ENCODE results near the gene KCNK6. TPM values are rescaled to one million over a fixed set of nuclear protein-coding genes. Genes with fewer than 3 reads are reported as not detected.

Gene KCNK6
- total and polyA plus RNA-seq, 7 donors: 0.21 to 0.69 (median 0.54) TPM

- H3K4me1 ChIP-seq: no peaks in the 10 kb centered on the region
- no peak for TF ChIP-seq CTCF (IDR thresholded peaks at IDR 0.05)
- H3K4me3 ChIP-seq: no peak overlapping the region
- DNase-seq: no peak
- ATAC-seq: no peak
- intact Hi-C loops (cut with DNase I): loop anchor here in 1 of 2 donors (5.0 kb wide), 3 partner anchors 87 to 427 kb away; no protein-coding TSS in a partner anchor
- H3K27ac ChIP-seq: no peak overlapping the region
- no peaks in the 10 kb centered on the region for H3K27me3 ChIP-seq (ENCODE audit: insufficient read depth in 3 of 3, low read length in 2 of 3)
- H3K36me3 ChIP-seq (ENCODE audit: insufficient read depth in 1 of 2, low read depth in 1 of 2): no peaks in the 10 kb centered on the region
- no peaks in the 10 kb centered on the region for H3K9me3 ChIP-seq
- WGBS, 3 donors: 85 to 91% (median 88%) methylated on average over 7 of the region's 7 CpGs
These were observed 10.0 kb downstream of the KCNK6 start for GRCh38 chr19:38329651-38330050.

GRCh38 chr19:38331728-38332127, 12.1 kb downstream of the KCNK6 start:
- H3K27me3 ChIP-seq (ENCODE audit: insufficient read depth in 3 of 3, low read length in 2 of 3): no peaks in the 10 kb centered on the region
- intact Hi-C loops (cut with DNase I): loop anchor here in 1 of 2 donors (5.0 kb wide), 3 partner anchors 89 to 429 kb away; no protein-coding TSS in a partner anchor
- DNase-seq (no peak), ATAC-seq (no peak)
- 83 to 100% (median 86%) methylated on average over 1 of the region's 1 CpG for WGBS, 3 donors
- no peak for TF ChIP-seq CTCF (IDR thresholded peaks at IDR 0.05)
- no peaks in the 10 kb centered on the region for H3K36me3 ChIP-seq (ENCODE audit: insufficient read depth in 1 of 2, low read depth in 1 of 2)
- no peak overlapping the region for H3K27ac ChIP-seq
- peaks cover 3% of the 10 kb centered on the region for H3K4me1 ChIP-seq
- no peak overlapping the region for H3K4me3 ChIP-seq
- H3K9me3 ChIP-seq: no peaks in the 10 kb centered on the region

- Histone ChIP-seq H3K27ac (no peak overlapping the region), H3K9me3 (no peaks in the 10 kb centered on the region), H3K4me3 (no peak overlapping the region), H3K4me1 (peaks cover 8% of the 10 kb centered on the region), H3K27me3 (ENCODE audit: insufficient read depth in 3 of 3, low read length in 2 of 3) (no peaks in the 10 kb centered on the region), H3K36me3 (ENCODE audit: insufficient read depth in 1 of 2, low read depth in 1 of 2) (peaks cover 0 to 4% of the 10 kb centered on the region in 2 donors)
- intact Hi-C loops (cut with DNase I): loop anchor here in 1 of 2 donors (5.0 kb wide), 3 partner anchors 91 to 431 kb away; no protein-coding TSS in a partner anchor
- TF ChIP-seq CTCF (IDR thresholded peaks at IDR 0.05): no peak
- no peak for ATAC-seq
- no peak for DNase-seq
- 86 to 94% (median 93%) methylated on average over 9 of the region's 9 CpGs for WGBS, 3 donors
These were observed 13.6 kb downstream of the KCNK6 start for GRCh38 chr19:38333245-38333644.

GRCh38 chr19:38335949-38336637, 16.4 kb downstream of the KCNK6 start:
- peak; percentile 95 to 97 for DNase-seq
- Histone ChIP-seq H3K4me1 (peaks cover 8% of the 10 kb centered on the region), H3K4me3 (peak overlapping the region; percentile 73), H3K27ac (peak overlapping the region; percentile 96), H3K36me3 (ENCODE audit: insufficient read depth in 1 of 2, low read depth in 1 of 2) (peaks cover 0 to 9% of the 10 kb centered on the region in 2 donors), H3K27me3 (ENCODE audit: insufficient read depth in 3 of 3, low read length in 2 of 3) (no peaks in the 10 kb centered on the region), H3K9me3 (no peaks in the 10 kb centered on the region)
- intact Hi-C loops (cut with DNase I): loop anchor here in 1 of 2 donors (1.0 to 5.0 kb wide), 5 partner anchors 37 to 434 kb away; no protein-coding TSS in a partner anchor
- no peak for TF ChIP-seq CTCF (IDR thresholded peaks at IDR 0.05)
- 1% methylated on average over 47 to 52 of the region's 52 CpGs for WGBS, 3 donors
- peak; percentile 88 to 93 (median 88) for ATAC-seq

All from psoas muscle (tissue), 8 donors.